Motor neuron (in vitro differentiated cells): ENCODE measurements around the gene OAS1. TPM values are rescaled to one million over a fixed set of nuclear protein-coding genes. Genes with fewer than 3 reads are reported as not detected.
"Not testable (repeated sequence)": the region's sequence is repeated elsewhere in the genome, so short reads cannot be mapped to it uniquely, and the experiment has no call there.

Experiments
- ATAC-seq, 8 experiments: fragments of 200-7000 bp; cut with Tn5 transposase; replicated peaks in 6 of 8; 2 replicates each; pipeline ENCODE4 v1.8.0; 2021; ENCODE audit warnings: mild to moderate bottlenecking in 8 of 8, moderate library complexity in 8 of 8
- H3K27ac ChIP-seq, 2 donors: fragments of 250-450 bp; sonication (Bioruptor Pico); 2 replicates each; pipeline ENCODE4 v1.9.0; 2021; ENCODE audit warnings: antibody characterized with exemption in 2 of 2, mild to moderate bottlenecking in 2 of 2, moderate library complexity in 1 of 2
- H3K4me1 ChIP-seq, 2 donors: fragments of 250-450 bp; sonication (Bioruptor Pico); replicated peaks in 1 of 2; 2 replicates each; pipeline ENCODE4 v1.6.1; 2021; ENCODE audit warnings: antibody characterized with exemption in 2 of 2, mild to moderate bottlenecking in 2 of 2, moderate library complexity in 1 of 2
- H3K4me3 ChIP-seq, 5 donors: fragments of 250-450 bp; sonication (Bioruptor Pico); 2 replicates each; pipeline ENCODE4 v1.9.0; 2021; ENCODE audit warnings: antibody characterized with exemption in 5 of 5, mild to moderate bottlenecking in 5 of 5, moderate library complexity in 4 of 5
- WGBS, 10 experiments: fragments of 450-650 bp; shearing (Covaris generic); methylation state at CpG; one replicate each; pipeline ENCODE4 v1.0.0; 2022; 5-methylcytosine and 5-hydroxymethylcytosine counted together
- in situ Hi-C, 9 experiments: fragments of 400-800 bp; cut with MboI; loops; one replicate each; pipeline ENCODE4 v1.15.0; 2021; ENCODE audit warnings: low sequenced_read_pairs in 9 of 9, low pct_unique_long_range_greater_than_20kb in 2 of 9; ENCODE audit not compliant: unreplicated experiment in 9 of 9
- total RNA-seq, 8 experiments: library from RNA; unstranded; fragments of 300-600 nt; gene quantifications; 2 replicates each; pipeline versions ENCODE4 v1.2.3 to v1.2.4, GENCODE V29; 2022

OAS1 gene
- total RNA-seq, 8 experiments from 2014 or later = 0.05 to 252 (median 10.6) TPM

GRCh38 chr12:112944024-112944690, 37.4 kb downstream of the OAS1 start:
- 80 to 94% (median 88%) methylated on average over 1 to 10 of the region's 15 CpGs; no CpG with 5 or more reads in 2 of the 10 experiments for WGBS, 10 experiments
- Histone ChIP-seq H3K27ac (no peak overlapping the region), H3K4me3 (no peak overlapping the region), H3K4me1 (no peaks in the 10 kb centered on the region)
- in situ Hi-C loops = loop anchor here in 1 of 9 experiments (25.0 kb wide), 1 partner anchor 482 kb away; no protein-coding TSS in a partner anchor
- no peak for ATAC-seq

- 80 to 100% (median 86%) methylated on average over 1 to 4 of the region's 4 CpGs; no CpG with 5 or more reads in 4 of the 10 experiments for WGBS, 10 experiments
- in situ Hi-C loops = loop anchor here in 1 of 9 experiments (25.0 kb wide), 1 partner anchor 483 kb away; no protein-coding TSS in a partner anchor
- Histone ChIP-seq H3K4me1 (no peaks in the 10 kb centered on the region), H3K27ac (no peak overlapping the region), H3K4me3 (no peak overlapping the region)
- no peak for ATAC-seq
These were observed 38.8 kb downstream of the OAS1 start for GRCh38 chr12:112945515-112945914.

- ATAC-seq = no peak
- 50 to 100% (median 100%) methylated on average over 1 to 5 of the region's 14 CpGs; no CpG with 5 or more reads in 3 of the 10 experiments for WGBS, 10 experiments
- Histone ChIP-seq H3K4me1 (no peaks in the 10 kb centered on the region), H3K27ac (no peak overlapping the region), H3K4me3 (no peak overlapping the region)
- in situ Hi-C loops = loop anchor here in 1 of 9 experiments (25.0 kb wide), 1 partner anchor 484 kb away; no protein-coding TSS in a partner anchor
These were observed 39.7 kb downstream of the OAS1 start for GRCh38 chr12:112946236-112947000.

GRCh38 chr12:112947314-112947713, 40.6 kb downstream of the OAS1 start:
- in situ Hi-C loops = loop anchor here in 1 of 9 experiments (25.0 kb wide), 1 partner anchor 485 kb away; no protein-coding TSS in a partner anchor
- Histone ChIP-seq H3K4me3 (no peak overlapping the region), H3K4me1 (no peaks in the 10 kb centered on the region), H3K27ac (no peak overlapping the region)
- WGBS, 10 experiments = 0 to 92% (median 30%) methylated on average over 1 of the region's 1 CpG; no CpG with 5 or more reads in 1 of the 10 experiments
- ATAC-seq = no peak

GRCh38 chr12:112947761-112948160, 41.0 kb downstream of the OAS1 start:
- in situ Hi-C loops = loop anchor here in 1 of 9 experiments (25.0 kb wide), 1 partner anchor 485 kb away; no protein-coding TSS in a partner anchor
- Histone ChIP-seq H3K27ac (no peak overlapping the region), H3K4me1 (no peaks in the 10 kb centered on the region), H3K4me3 (no peak overlapping the region)
- 100% methylated on average over 1 to 2 of the region's 5 CpGs; no CpG with 5 or more reads in 1 of the 10 experiments for WGBS, 10 experiments
- ATAC-seq = no peak

- Histone ChIP-seq H3K4me3 (no peak overlapping the region), H3K4me1 (no peaks in the 10 kb centered on the region), H3K27ac (no peak overlapping the region)
- no peak for ATAC-seq
- in situ Hi-C loops = loop anchor here in 1 of 9 experiments (25.0 kb wide), 1 partner anchor 487 kb away; no protein-coding TSS in a partner anchor
- 75 to 100% (median 91%) methylated on average over 2 to 5 of the region's 7 CpGs; no CpG with 5 or more reads in 5 of the 10 experiments for WGBS, 10 experiments
These were observed 42.0 kb downstream of the OAS1 start for GRCh38 chr12:112948806-112949205.

- H3K27ac ChIP-seq = no peak overlapping the region
- WGBS, 10 experiments = 68 to 100% (median 82%) methylated on average over 1 to 8 of the region's 11 CpGs; no CpG with 5 or more reads in 4 of the 10 experiments
- no peak overlapping the region for H3K4me3 ChIP-seq
- ATAC-seq = peak in 1 of 8 experiments; percentile 19
- H3K4me1 ChIP-seq = no peaks in the 10 kb centered on the region
- in situ Hi-C loops = no loop called here
These were observed 43.9 kb downstream of the OAS1 start for GRCh38 chr12:112950701-112951100.

GRCh38 chr12:112957125-112957524, 50.4 kb downstream of the OAS1 start:
- 46 to 100% (median 76%) methylated on average over 1 to 4 of the region's 4 CpGs; no CpG with 5 or more reads in 1 of the 10 experiments for WGBS, 10 experiments
- H3K27ac ChIP-seq, H3K4me1 ChIP-seq, ATAC-seq, H3K4me3 ChIP-seq, in situ Hi-C loops: not testable (repeated sequence)

- WGBS, 10 experiments = 40 to 85% (median 80%) methylated on average over 1 to 5 of the region's 7 CpGs; no CpG with 5 or more reads in 4 of the 10 experiments
- no peaks in the 10 kb centered on the region for H3K4me1 ChIP-seq
- in situ Hi-C loops = no loop called here
- ATAC-seq = no peak
- H3K4me3 ChIP-seq = no peak overlapping the region
- no peak overlapping the region for H3K27ac ChIP-seq
These were observed 54.3 kb downstream of the OAS1 start for GRCh38 chr12:112961074-112961473.

GRCh38 chr12:112961536-112961935, 54.8 kb downstream of the OAS1 start:
- no peak for ATAC-seq
- 37 to 100% (median 74%) methylated on average over 1 to 4 of the region's 4 CpGs; no CpG with 5 or more reads in 1 of the 10 experiments for WGBS, 10 experiments
- no peaks in the 10 kb centered on the region for H3K4me1 ChIP-seq
- in situ Hi-C loops = no loop called here
- H3K4me3 ChIP-seq = no peak overlapping the region
- H3K27ac ChIP-seq = no peak overlapping the region

GRCh38 chr12:112962561-112962960, 55.8 kb downstream of the OAS1 start:
- no peaks in the 10 kb centered on the region for H3K4me1 ChIP-seq
- H3K4me3 ChIP-seq = no peak overlapping the region

GRCh38 chr12:112963227-112963861, 56.6 kb downstream of the OAS1 start:
- in situ Hi-C loops = no loop called here
- Histone ChIP-seq H3K27ac (no peak overlapping the region), H3K4me1 (no peaks in the 10 kb centered on the region), H3K4me3 (no peak overlapping the region)
- 40 to 100% (median 80%) methylated on average over 1 to 8 of the region's 14 CpGs; no CpG with 5 or more reads in 5 of the 10 experiments for WGBS, 10 experiments
- peak in 4 of 8 experiments; percentile 23 to 45 (median 42) for ATAC-seq

More at GRCh38 chr12:112962561-112962960, 55.8 kb downstream of the OAS1 start:
- in situ Hi-C loops = no loop called here
- WGBS, 10 experiments = 69 to 100% (median 86%) methylated on average over 1 to 4 of the region's 7 CpGs; no CpG with 5 or more reads in 4 of the 10 experiments
- no peak for ATAC-seq
- H3K27ac ChIP-seq = no peak overlapping the region
